Measurements from ENCODE around the gene MYMK.
A peak's percentile ranks its signal among the peaks of the same experiment; 100 is the strongest.

MYMK gene

DNA sequence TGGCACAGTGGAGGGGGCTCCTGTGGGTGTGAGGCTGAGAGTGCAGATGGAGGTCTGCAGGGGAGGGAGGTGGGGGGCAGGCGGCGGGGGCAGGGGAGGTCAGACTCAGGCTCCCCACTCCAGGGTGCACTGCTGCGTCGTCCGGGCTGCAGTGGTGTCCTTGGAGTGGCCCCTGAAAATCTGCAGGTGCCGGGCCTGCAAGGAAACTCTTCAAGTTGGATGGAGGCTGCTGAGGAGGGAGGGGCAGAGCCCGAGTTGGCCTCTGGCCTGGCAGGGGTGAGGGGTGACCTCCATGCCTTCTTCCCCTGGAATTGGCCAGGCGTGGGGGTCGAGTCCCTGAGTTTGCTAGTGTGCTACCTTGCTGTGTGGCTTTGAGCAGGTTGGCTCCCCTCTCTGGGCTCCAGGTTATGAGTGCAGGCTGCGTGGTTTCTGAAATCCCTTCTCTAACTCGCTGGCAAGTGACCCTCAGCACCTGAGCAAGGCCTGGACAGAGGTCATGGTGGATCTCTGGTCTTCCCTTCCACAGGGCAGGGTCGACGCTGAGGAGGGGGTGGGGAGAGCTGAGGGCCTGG is 10.6 kb upstream of the MYMK start:
- TF ChIP-seq, protein P1, sequence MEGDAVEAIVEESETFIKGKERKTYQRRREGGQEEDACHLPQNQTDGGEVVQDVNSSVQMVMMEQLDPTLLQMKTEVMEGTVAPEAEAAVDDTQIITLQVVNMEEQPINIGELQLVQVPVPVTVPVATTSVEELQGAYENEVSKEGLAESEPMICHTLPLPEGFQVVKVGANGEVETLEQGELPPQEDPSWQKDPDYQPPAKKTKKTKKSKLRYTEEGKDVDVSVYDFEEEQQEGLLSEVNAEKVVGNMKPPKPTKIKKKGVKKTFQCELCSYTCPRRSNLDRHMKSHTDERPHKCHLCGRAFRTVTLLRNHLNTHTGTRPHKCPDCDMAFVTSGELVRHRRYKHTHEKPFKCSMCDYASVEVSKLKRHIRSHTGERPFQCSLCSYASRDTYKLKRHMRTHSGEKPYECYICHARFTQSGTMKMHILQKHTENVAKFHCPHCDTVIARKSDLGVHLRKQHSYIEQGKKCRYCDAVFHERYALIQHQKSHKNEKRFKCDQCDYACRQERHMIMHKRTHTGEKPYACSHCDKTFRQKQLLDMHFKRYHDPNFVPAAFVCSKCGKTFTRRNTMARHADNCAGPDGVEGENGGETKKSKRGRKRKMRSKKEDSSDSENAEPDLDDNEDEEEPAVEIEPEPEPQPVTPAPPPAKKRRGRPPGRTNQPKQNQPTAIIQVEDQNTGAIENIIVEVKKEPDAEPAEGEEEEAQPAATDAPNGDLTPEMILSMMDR (IDR thresholded peaks at IDR 0.05; ENCODE audit: low read depth, low read length), result no peak
- no peak overlapping the region for H3K4me3 ChIP-seq (ENCODE audit: low read depth, low read length)

DNA sequence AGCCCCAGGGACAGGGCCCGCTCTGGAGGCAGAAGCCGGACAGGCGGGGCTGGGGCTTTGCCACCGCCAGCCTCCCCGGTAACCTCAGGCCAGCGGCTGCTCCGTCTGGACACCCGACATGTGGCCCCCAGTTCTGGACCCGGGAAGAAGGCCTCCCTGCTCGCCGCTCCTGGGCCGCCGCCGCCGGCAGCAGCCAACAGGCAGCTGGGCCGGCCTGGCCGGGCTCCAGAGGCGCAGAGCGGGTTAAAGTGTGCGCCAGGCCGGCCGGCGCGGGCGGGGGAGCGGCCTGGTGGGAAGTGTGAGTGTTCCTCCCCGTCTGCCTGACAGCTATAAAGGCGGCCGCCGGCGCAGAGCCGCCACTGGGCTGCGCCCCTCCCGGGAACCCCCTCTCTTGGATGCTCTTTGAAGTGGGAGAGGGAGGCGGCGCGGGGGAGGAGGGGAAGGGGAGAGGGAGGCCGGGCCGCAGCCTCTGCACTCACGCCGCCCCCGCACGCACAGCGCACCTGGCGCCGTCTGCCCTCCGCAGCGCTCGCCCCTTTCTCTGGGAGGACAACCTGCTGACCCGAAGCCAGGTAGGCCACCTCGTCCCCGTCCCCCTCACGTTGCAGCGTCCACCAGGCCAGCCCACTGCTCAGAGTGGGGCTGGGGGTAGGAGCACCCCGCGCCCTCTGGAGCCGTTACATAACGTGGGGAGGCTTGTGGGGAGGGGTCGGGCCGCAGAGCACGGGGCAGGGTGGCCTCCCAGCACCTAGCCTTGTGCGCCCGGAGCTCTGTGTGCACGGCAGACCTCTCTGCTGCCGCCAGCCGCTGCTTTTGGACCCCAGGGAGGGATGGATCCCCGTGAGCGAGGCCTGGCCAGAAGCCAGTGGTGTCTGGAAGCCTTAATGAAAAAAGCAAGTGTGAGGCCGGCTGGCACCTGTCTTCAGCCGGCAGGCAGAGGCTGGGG is 9.9 kb upstream of the MYMK start, which contains the start of gene ADAMTSL2:
Gene ADAMTSL2, plus strand, starts transcription at position 359 of the 946 bp plus-strand sequence. CDS start 2,009 bp downstream, outside the sequence.
- TF ChIP-seq, protein P1 (IDR thresholded peaks at IDR 0.05; ENCODE audit: low read depth, low read length), result no peak
- H3K4me3 ChIP-seq (ENCODE audit: low read depth, low read length), result no peak within 1 kb of the TSS

DNA sequence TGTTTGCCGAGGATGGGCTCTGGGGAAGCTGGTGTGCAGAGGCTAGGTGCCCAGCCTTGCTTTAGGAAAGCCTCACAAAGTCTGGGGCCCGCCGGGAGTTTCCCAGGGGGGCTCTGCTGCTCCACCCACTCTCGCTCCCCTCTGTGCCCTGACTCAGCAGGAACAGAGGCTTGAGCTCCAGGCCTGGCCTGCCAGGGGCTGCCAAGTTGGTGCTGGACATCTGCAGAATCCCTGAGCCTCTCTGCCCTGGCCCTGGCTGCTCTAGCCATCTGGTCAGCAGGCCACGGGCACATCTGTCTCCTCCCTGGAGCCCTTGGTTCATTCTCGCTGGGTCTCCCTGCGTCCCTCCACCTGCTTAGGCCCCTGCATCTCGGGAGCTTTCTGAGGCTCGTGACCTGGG is 9.1 kb upstream of the MYMK start:
- H3K4me3 ChIP-seq (ENCODE audit: low read depth, low read length), result no peak overlapping the region
- TF ChIP-seq, protein P1 (IDR thresholded peaks at IDR 0.05; ENCODE audit: low read depth, low read length), result no peak

DNA sequence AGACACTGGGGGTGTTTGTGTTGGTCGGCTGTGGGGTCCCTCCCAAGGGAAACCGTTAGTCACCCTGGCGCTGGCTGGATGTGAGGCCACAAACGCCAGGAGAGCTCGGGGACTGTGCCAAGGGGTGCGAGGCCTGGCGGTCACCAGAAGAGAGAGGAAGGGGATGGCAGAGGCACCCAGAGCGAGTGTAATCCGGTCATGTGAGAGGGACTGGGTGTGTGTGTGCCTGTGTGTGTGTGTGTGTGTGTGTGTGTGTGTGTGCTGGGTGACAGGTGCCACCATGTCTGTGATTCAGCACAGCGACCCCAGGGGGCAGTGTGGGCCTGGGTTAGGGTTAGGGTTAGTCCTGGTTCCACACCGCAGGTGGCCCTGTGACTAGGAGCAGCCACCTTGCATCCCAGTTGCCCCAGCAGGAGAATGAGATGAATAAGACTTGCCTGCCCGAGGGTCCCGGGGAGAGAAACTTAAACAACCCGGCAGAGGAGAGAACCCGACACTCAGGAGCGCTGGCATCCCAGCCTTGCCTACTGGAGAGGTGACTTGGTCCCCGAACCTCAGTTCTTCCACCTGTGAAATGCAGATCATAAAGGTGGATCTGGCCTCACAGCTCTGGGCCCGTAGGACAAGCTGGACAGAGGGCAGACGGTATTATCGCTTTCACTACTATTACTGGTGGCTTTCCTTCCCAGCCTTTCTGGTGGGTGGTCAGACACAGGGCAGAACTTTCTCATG is 8.3 kb upstream of the MYMK start:
- TF ChIP-seq, protein P1 (IDR thresholded peaks at IDR 0.05; ENCODE audit: low read depth, low read length), result peak; percentile 43
- no peak overlapping the region for H3K4me3 ChIP-seq (ENCODE audit: low read depth, low read length)

DNA sequence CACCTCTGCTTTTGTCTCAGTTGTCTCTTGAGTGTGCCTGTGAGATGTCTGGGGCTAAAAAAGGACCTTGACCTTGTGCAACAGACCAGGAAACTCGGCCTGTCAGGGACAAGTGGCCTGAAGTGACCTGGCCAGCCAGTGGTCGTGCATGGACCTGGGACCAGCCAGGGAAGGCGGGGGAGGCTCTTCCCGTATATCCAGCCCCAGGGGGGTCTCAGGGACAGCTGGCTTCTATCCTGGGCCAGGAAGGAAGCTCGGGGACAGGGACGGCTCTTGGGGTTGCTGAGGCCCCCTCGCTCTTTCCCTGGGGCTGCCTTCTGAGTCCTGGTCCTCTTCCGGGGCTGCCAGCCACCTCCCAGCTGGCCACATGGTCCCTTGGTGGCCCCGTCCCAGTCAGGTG is 6.5 kb upstream of the MYMK start:
- no peak overlapping the region for H3K4me3 ChIP-seq (ENCODE audit: low read depth, low read length)
- TF ChIP-seq, protein P1 (IDR thresholded peaks at IDR 0.05; ENCODE audit: low read depth, low read length), result no peak

DNA sequence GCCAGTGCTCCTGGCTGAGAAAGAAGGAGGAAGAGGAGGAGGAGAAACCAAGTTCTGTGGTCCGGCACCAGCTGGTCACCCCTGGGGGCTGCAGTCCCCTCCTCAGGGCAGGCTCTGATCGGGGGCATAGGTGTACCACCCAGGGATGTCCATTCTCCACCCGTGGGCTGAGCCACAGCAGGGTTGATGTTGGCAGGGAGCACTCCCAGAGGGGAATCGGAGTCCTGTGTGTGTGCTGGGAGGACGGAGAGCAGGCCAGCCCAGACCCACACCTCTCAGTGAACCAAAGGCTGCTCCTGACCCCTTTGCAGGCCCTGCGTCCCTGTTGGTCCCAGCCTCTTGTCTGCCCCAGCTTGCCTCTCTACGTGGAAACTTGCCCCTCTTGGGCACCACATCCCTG is 5.1 kb upstream of the MYMK start:
- H3K4me3 ChIP-seq (ENCODE audit: low read depth, low read length), result no peak overlapping the region

More for the DNA sequence above, 5.1 kb upstream of the MYMK start:
- TF ChIP-seq, protein P1 (IDR thresholded peaks at IDR 0.05; ENCODE audit: low read depth, low read length), result no peak

Measured in WI38 (cell line).